ENCODE results near the gene RFXANK.

DNA sequence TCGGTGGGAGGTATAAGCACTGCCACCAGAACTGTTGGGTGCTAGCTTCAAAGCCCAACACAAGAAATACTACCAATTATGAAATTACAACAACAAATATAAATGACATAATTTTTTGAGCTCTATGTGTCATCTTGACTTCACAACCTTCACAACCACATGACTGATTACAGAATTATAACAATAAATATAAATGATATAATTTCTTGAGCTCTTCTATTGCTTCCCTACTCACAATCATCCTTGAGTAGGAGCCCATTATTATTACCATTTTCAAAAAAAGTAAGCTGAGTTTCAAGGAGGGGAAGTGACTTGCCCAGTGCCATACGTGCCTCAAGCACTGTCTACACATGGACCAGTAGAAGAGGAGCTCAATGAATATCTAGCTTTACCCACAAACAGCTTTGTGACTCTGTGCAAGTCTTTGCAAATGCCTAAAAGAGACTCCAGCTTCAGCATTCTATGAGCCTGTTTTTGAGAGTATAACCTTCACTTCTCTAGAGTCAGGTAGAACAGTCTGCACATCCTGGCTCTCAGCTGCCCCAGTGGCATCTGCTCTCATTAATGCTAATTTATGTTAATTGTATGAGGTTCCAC, 42.3 kb downstream of the RFXANK start:
- TF ChIP-seq, protein P1, sequence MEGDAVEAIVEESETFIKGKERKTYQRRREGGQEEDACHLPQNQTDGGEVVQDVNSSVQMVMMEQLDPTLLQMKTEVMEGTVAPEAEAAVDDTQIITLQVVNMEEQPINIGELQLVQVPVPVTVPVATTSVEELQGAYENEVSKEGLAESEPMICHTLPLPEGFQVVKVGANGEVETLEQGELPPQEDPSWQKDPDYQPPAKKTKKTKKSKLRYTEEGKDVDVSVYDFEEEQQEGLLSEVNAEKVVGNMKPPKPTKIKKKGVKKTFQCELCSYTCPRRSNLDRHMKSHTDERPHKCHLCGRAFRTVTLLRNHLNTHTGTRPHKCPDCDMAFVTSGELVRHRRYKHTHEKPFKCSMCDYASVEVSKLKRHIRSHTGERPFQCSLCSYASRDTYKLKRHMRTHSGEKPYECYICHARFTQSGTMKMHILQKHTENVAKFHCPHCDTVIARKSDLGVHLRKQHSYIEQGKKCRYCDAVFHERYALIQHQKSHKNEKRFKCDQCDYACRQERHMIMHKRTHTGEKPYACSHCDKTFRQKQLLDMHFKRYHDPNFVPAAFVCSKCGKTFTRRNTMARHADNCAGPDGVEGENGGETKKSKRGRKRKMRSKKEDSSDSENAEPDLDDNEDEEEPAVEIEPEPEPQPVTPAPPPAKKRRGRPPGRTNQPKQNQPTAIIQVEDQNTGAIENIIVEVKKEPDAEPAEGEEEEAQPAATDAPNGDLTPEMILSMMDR (IDR thresholded peaks at IDR 0.05), result no peak
- TF ChIP-seq POLR2A (IDR thresholded peaks at IDR 0.05), result no peak
